GM13977 (cell line): Measurements from ENCODE around the gene CALML4.

Source experiments
- DNase-seq: peaks from one replicate; pipeline ENCODE4 v3.0.0; 2012; ENCODE audit warnings: low spot score
- in situ Hi-C: fragments of 300-500 bp; cut with MboI; formaldehyde crosslinking; loops from one replicate; pipeline ENCODE4 v1.12.0; 2022; ENCODE audit warnings: low sequenced_read_pairs, low pct_unique_long_range_greater_than_20kb, mixed read lengths, inconsistent platforms; ENCODE audit not compliant: unreplicated experiment
- TF ChIP-seq, protein P1 (sequence below): IDR thresholded peaks from 2 replicates; pipeline ENCODE4 v1.5.1; 2012; ENCODE audit warnings: mild to moderate bottlenecking, control low read depth; ENCODE audit not compliant: insufficient read depth; ENCODE audit errors: extremely low read depth, missing control alignments

Gene CALML4

DNA sequence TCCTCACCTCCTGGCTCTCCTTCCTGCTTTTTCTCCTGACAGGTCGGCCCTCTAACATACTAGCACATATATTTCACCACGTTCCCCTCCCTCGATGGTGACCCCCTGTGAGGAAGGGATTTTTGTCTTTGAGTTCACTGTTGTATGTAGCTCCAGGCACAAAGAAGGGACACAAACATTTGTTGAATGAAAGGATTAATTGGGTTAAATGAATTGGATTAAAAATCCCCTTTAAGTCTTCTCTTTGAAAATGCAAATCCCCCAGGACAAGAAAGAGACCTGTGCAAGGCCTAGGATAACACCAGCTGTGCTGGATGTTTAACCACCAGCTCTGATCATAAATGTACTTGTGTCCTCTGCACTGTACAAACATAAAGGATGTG lies 3.3 kb downstream of the CALML4 start:
- DNase-seq = no peak
- in situ Hi-C loops = no loop called here
- TF ChIP-seq, protein P1, sequence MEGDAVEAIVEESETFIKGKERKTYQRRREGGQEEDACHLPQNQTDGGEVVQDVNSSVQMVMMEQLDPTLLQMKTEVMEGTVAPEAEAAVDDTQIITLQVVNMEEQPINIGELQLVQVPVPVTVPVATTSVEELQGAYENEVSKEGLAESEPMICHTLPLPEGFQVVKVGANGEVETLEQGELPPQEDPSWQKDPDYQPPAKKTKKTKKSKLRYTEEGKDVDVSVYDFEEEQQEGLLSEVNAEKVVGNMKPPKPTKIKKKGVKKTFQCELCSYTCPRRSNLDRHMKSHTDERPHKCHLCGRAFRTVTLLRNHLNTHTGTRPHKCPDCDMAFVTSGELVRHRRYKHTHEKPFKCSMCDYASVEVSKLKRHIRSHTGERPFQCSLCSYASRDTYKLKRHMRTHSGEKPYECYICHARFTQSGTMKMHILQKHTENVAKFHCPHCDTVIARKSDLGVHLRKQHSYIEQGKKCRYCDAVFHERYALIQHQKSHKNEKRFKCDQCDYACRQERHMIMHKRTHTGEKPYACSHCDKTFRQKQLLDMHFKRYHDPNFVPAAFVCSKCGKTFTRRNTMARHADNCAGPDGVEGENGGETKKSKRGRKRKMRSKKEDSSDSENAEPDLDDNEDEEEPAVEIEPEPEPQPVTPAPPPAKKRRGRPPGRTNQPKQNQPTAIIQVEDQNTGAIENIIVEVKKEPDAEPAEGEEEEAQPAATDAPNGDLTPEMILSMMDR = no peak

DNA sequence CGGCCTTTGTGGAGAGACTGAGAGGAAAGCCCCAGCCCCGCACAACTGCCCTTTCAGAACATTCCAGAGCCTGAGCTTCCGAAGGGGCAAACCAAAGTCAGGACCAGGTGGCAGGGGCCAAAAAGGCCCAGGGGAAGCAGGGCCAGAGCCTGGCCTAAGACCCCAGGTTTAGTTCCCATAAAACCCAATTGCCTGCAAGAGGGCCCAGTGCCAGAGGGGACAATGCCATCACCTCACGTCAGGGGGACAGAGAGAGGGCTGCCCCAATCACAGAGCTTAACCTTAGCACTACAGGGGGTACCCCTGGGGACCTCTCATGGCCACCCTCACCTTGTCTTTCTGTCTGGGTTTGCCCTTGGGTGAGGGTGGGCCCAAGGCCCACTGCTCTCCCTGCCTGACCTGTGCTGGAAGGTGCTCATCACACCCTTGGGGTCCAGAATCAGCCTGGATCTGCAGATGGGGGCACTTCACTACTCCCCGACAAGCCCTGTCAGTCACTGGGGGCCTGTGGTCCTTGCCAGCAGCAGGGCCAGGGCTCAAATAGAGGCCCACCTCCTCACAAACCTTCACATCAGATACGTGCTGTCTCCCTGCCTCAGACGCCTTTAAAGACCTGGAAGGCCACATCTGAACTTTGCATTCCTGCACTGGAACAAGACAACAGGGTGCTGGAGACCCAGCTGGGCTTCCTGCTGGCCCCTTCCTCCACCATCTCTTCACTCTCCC lies 3.8 kb downstream of the CALML4 start:
- in situ Hi-C loops = no loop called here
- TF ChIP-seq, protein P1 = no peak
- DNase-seq = peak; percentile 14

DNA sequence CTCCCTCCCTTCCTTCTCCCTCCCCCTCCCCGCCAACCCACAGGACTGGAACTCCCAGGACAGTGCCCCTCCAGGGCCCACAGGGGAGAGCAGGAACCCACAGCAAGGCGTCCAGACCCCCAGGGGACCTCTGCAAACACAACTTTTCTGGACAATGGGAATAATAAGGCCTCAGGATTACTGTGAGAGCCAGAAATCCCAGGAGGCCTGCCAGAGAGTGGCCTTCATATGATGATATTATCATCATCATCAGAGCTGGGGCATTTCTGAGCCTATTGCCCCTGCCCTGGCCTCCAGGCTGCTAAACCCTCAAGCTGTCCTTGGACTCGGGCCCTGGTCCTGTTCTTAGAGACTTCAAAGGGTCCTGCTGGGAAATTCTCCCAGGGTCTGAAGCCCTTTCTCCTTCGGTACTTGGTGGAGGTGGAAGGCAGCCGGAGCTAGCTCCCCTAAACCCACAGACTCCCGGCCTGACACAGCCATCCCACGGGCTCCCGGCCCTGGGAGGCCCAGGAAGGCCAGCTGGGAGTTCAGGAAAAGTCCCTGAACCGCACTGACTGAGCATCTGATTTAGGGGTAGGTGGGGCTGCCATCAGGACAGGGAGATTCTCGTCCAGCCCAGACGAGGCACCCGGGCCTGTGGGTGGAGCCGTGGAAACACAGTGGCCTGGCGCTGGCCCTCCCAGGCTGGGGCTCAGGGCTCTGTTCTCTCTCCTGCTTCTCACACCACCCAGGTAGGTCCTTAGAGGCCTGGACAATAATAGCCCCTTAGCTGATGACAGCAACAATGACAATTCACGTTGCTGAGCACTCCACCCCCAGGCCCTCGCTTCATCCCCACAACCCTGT lies 4.9 kb downstream of the CALML4 start:
- in situ Hi-C loops = no loop called here
- TF ChIP-seq, protein P1 = no peak
- peak; percentile 17 for DNase-seq

DNA sequence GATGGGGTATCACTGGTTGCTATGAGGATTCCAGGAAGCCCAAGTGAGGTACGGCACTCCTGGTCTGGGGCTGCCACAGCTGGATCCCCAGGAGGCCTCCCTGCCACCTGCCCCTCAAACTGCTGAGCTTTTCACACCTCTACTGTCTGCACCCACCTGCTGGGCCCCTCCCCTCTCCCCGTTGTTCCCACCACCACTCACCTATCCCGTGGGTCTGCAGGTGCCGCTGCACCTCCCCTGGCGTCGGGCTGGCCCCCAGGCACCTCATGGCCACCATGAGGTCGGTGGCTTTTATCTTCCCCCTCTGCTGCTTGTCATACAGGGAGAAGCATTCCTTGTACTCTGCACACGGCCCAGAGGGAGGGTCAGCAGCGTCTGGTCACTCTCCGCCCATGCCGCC lies 5.8 kb downstream of the CALML4 start:
- TF ChIP-seq, protein P1 = no peak
- DNase-seq = no peak
- in situ Hi-C loops = no loop called here

DNA sequence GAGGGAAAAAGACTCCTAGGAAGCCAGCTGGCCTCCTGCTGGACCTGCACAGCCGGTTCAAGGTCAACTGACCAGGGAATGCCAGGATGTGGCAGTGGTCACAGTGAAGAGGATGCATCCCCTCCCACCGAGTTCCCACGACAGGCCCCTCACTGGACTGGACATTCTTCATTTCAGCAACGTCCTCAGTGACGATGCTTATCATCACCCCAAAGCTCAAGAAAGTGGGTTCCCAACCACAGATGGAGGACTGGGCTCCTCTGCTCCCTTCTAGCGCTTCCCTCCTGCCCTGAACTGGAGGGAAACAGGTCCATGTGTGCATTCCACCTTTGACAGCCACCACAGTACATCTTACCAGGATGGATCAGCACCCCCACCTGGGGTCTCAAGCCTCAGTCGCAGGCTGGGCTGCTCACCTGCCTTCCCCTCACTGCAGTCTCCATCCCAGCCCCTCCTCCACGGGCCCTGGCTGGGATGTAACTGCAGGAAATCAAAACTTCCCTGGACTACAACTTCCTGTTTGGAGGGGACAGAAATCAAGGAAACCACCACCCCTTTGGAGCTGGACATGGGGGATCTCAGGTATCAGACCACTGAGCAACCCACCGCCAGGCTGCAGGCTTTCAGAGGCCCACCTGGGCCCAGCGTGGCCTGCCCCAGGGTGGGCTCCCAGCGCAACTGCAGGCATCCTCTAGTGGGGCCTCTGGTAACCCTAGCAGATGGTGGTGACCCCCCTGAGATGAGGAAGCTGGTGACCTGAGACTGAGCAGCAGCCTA lies 7.3 kb downstream of the CALML4 start:
- TF ChIP-seq, protein P1 = no peak
- in situ Hi-C loops = no loop called here
- peak; percentile 9 for DNase-seq

DNA sequence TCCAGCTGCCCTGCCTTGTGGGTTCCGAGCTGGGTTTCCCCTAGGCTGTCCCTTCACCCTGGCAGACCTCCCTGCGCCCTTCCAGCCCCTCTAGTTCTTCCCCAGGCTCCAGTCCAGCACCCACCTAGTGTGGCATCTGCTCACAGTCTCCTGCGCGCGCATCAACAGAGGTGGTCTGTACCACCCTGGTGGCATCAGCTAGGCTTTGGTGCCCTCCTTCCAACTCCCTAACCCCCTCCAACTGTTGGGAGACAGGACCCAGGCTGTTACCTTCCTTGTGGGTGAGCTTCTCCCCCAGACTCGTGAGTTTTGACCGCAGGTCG lies 8.0 kb downstream of the CALML4 start:
- in situ Hi-C loops = no loop called here
- TF ChIP-seq, protein P1 = no peak
- DNase-seq = no peak
